GM18502 (cell line): Measurements from ENCODE around the gene UQCRHL.

ENCODE experiments used
- ATAC-seq: cut with Tn5 transposase; IDR thresholded peaks from one replicate; pipeline ENCODE4 v1.9.1; 2021; ENCODE audit warnings: mild to moderate bottlenecking; ENCODE audit not compliant: unreplicated experiment, poor library complexity

Gene UQCRHL

DNA sequence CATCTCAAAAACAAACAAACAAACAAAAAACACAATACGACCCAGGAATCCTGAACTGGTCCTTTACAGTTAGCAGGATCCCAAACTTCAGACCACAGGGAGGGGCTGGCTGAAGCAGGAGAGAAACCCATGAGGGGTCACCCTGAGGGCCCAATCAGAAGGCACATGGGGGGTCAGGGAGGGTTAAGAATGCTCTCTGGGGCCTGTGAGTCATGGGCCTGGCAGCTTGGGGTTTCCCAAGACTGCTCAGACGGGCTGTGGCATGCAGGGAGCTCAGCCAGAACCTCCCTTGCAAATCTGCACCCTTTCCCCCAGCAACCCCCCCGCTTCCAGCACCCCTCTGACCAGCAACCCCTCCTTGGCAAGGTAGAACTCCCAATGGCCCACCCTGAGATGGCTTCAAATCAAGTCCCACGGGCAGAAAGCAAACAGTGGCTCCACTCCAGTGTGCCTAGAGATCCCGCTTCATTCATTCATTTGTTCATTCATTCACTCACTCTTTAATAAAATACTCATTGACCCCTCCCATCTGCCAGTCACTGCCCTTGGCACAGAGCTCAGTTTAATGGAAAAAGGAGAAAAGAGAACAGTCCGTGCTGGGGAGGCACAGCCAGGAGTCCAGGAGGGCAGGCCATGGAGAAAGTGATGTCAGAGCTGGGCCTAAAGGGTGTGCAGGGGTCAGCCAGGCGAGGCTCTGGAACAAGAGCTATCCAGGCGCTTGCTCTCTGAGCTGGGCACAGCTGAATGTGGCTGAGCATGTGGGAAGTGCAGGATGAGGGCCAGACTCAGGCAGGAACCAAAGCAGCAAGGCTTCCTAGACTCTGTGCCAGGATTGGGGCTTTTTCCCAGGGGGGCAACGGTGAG is 8.2 kb downstream of the UQCRHL start:
- ATAC-seq = no peak

DNA sequence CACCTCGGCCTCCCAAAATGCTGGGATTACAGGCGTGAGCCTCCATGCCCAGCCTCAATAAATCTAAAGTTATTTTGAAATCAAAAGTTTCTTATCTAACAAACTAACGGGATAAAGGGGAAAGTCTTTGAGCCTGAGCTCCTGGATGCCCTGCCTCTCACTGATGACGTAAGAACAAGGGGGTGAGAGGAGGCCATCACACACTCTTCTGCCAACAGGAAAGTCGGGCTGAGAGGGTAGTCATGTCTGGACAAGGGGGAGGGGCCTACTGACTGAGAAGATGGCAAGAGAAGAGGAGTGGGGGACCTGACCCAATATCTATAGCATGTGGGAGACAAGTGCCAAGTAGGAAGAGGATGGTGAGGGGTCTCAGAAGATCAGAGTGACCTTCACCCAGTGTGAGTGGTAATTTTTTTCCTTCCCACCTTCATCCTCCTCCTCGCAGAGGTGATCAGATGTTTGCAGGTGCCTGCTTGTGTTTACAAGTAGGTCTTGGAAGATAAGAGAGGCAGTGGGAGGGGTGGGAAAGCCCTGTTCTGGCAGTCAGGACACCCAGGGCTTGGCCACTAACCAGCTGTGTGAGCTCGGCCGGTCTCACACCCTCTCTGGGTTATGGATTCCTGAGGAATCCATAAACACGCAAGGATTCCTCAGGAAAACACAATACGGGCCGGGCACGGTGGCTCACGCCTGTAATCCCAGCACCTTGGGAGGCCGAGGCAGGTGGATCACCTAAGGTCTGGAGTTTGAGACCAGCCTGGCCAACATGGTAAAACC is 9.6 kb downstream of the UQCRHL start:
- ATAC-seq = no peak

DNA sequence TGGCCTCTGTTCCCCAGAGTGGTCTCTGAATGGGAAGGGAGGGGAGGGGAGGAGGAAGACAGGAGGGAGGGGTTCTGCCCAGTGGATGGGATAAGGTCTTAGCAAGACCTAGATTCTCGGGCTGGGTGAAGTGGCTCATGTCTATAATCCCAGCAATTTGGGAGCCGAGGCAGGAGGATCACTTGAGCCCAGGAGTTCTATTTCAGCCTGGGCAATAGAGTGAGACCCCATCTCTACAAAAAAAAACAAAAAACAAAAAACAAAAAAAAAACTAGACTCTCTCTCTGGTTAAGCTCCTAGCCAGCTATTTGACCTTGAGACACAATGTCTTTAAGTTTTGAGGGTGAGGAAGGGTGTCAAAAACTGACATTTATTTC is 11.4 kb downstream of the UQCRHL start:
- no peak for ATAC-seq

DNA sequence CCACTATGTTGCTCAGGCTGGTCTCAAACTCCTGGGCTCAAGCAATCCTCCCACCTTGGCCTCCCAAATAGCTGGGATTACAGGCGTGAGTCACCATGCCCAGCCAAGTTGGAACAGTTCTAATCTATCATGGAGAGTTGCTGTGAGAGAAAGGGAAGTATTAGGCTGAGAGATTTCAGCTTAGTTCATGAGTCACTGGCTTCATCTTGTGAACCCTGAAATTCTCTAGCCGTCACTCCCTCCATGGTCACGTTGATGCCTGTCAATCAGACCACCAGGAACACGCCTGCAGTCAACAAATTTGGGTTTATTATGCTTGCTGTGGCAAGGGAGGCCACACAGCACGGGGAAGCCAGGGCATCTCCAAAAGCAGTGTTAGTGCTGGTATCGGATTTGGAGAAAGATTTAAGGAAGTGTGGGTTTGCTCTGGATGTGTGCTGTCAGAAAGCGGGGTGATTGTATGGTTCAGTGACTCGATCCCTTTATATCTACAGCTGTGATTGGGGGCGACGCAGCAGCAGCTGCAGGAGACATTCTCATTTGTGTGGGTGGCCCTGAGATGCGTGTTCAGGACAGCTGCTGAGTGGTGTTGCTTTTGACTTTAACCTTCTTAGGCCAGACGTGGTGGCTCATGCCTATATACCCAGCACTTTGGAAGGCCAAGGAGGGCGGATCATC is 18.7 kb downstream of the UQCRHL start:
- no peak for ATAC-seq

DNA sequence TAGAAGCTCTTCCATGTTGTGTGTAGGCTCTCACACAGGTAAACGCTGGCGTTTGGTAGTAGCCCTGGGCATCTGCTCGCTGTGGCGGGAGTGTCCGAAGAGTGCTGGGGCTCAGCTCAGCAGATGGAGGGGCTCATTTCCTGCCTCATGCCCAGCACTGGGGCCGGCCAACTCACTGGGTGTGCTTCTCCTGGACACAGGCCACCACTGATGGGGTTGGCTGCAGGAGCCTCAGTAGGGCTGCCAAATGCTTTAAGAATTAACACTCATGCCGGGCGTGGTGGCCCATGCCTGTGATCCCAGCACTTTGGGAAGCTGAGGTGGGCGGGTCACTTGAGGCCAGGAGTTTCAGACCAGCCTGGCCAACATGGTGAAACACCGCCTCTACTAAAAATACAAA is 20.9 kb downstream of the UQCRHL start:
- ATAC-seq = no peak

DNA sequence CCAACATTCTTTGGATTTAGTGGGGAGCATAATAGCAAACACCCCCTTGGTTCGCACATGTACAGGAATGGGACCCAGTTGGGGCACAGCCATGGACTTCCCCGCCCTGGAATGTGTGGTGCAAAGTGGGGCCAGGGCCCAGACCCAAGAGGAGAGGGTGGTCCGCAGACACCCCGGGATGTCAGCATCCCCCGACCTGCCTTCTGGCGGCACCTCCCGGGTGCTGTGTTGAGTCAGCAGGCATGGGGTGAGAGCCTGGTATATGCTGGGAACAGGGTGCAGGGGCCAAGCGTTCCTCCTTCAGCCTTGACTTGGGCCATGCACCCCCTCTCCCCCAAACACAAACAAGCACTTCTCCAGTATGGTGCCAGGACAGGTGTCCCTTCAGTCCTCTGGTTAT is 21.8 kb downstream of the UQCRHL start:
- no peak for ATAC-seq

DNA sequence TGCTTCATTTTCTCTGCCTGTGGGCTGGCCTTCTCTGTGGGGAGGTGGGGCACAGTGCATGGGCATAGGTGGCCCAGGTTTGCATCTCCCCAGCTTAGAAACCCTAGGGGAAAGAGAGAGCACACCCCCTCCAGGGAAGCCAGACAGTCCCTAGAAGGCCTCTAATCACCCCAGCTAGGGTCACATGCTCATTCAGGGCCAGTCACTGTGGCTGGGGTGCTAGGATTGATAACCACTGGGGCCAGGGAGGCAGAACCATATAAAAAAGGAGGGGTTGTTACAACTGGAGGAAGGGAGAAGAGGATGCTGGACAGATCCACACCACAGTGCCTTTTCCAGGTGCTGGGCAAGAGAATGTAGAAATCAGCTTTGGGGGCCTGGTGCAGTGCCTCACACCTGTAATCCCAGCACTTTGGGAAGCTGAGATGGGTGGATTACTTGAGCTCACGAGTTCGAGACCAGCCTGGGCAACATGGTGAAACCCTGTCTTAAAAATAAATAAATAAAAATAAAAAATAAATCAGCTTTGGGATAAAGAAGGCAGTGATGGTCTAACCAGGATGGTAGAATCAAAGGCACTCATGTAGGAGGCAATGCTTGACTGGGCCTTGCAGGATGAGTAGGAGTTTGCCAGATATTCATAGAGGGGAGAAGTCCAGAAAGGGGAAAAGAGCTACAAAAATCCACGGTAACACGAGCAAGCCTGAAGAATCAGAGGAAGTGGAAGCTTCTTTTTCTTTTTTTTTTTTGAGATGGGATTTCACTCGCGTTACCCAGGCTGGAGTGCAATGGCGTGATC is 29.3 kb downstream of the UQCRHL start:
- no peak for ATAC-seq

DNA sequence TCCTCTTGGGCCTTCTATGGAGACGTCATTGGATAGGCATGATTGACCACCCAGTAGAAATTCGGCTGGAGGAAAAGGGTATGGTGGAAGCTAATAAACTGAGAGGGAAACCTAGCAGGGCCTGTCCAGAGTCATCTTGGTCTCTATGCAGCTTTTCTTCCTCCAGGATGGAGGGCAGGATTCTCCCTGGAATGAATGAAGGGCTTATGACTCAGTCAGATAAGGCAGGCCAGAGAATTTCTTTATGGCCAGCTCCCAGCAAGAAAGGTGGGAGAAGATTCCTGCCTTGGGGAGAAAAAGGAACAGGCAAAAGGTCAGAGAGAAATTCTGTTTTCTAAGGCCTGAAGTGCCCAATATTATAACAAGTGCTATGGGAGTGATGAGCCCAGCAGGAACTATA is 31.7 kb downstream of the UQCRHL start:
- no peak for ATAC-seq

DNA sequence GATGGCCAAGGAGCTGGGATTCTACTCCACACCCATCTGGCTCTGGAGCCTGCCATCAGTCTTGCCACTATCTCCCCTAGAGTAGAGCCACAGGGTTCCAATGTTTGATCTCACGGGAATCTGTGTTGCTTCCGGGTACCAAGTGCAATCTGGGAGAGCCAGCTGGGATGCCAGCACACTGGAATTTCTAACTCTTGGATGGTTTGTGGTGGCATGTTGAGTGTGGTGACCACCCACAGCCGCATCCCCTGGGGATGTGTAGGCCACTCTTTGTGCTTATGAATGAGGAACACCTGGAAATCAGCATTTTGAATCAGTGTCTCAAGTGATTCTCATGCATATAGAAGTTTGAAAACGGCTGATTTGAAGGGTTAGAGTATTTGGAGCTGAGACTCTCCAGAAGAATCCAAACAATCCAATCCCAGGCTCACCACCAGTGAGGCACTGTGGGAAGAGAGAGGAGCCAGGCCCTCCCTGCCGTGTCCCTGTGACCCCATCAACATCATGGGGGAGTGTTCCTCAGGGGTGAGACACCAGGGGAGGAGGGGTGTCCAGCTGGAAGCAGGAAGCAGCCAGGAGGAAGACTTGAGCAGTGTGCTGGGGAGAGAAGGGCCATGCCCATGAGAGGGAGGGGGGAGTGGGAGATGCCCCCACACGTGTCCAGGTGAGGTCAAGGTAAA is 35.5 kb downstream of the UQCRHL start:
- no peak for ATAC-seq

DNA sequence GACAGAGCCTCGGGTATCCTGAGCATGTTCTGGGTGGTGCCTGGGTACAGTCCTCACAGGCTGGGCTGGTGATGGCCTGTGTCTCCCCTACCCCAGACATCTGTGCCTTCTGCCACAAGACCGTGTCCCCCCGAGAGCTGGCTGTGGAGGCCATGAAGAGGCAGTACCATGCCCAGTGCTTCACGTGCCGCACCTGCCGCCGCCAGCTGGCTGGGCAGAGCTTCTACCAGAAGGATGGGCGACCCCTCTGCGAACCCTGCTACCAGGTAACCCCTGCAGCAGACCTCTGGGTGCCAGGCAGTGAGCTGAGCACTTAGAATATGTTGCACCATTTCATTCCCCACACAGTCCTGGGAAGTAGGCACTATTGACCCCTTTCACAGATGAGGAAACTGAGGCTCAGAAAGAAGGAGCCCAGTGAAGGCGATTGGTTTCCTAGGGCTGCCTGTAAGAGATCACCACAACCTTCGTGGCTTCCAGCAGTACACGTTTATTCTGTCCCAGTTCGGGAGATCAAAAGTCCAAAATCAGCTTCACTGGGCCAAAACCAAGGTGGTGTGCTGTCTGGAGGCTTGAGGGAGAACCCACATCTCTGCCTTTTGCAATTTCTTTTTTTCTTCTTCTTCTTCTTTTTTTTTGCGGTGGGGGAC is 37.0 kb downstream of the UQCRHL start:
- no peak for ATAC-seq

DNA sequence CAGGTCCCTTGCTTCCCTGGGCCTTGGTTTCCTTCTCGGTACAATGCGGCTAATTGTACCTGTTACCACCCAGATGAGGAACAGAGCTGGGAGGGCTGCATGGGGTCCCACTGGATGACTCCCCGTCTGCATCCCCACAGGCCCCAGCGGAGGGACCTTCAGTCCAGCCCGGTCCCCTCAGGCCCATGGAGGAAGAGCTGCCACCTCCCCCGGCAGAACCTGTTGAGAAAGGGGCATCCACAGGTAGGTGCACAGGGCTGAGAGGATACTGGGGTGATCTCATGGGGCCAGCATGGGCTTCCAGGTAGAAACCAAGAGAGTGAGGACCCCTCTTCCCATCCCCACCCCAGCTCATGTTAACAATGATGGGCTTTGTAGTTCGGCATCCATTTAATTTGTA is 39.1 kb downstream of the UQCRHL start:
- ATAC-seq = no peak

DNA sequence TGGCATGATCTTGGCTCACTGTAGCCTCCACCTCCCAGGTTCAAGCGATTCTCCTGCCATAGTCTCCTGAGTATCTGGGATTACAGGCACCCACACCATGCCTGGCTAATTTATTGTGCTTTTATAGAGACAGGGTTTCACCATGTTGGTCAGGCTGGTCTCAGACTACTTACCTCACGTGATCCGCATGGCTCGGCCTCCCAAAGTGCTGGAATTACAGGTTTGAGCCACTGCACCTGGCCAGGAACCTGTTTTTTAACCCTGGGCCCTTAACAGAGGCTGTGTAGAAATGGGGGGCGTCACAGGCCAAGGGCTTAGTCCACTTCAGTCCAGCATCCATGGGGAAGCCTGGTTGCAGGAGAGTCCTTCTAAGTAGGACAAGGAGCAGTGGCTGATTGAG is 39.5 kb downstream of the UQCRHL start:
- ATAC-seq = no peak

DNA sequence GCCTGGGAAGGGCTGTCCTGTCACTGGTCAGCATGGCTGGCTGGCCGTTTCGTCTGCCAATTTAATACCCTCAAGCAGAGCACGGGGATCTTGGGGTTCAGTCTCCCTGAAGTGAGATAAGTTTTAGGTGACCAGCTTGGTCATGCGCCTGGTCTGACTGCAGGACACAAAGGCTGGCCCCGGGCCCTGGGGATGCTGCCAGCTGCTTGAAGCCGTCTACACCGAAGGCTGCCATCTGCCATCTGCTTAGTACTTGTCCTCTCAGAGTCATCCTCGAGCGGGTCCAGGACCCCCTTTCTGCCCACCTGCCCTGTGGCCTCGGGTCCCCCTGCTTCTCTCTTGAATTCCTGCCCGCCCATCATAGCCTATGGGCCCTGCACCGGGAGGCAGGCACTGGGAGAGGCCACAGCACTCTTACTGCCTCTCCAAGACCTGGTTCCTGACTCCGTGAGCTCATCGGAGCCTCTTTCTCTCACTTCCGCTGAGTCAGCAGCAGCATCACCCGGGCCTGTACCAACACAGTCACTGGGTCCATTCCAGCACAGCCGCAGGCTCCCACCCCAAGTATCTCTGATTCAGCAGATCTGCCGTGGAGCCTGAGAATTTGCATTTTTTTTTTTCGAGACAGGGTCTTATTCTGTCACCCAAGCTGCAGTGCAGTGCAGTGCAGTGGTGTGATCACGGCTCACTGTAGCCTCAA is 41.8 kb downstream of the UQCRHL start:
- no peak for ATAC-seq

DNA sequence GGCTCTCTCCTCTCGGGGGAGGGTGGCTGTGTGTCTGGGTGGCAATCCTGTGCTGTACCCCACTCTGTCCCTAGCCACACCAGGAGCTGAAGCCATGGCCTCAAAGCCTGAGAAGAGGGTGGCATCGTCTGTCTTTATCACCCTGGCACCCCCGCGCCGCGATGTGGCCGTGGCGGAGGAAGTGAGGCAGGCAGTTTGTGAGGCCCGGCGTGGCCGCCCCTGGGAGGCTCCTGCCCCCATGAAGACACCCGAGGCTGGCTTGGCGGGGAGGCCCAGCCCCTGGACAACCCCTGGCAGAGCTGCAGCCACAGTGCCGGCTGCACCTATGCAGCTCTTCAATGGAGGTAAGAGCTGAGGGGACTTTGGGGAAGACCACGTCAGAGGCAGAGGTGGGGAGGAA is 42.6 kb downstream of the UQCRHL start:
- ATAC-seq = no peak

DNA sequence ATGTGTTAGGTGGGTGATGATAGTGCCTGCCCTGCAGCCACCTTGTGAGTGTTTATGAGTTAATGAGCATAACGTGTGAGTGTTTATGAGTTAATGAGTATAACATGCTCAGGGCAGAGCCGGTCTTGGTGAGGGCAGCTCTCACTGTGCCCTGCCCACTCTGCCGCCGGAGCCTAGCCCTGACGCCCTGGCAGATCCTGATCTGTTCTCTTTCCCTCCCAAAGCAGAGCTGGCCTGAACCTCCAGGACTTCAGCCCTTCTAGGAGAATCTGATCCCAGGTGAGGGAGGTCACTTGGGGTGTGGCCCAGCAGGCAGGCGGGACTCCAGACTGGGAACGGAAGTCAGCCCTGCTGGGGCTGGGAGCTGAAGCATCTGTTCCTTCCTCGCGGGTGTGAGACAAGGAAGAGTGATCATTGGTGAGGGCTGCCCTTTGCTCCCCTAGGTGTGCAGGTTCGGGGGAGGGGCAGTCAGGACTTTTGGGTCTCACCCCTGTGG is 43.1 kb downstream of the UQCRHL start:
- ATAC-seq = no peak

DNA sequence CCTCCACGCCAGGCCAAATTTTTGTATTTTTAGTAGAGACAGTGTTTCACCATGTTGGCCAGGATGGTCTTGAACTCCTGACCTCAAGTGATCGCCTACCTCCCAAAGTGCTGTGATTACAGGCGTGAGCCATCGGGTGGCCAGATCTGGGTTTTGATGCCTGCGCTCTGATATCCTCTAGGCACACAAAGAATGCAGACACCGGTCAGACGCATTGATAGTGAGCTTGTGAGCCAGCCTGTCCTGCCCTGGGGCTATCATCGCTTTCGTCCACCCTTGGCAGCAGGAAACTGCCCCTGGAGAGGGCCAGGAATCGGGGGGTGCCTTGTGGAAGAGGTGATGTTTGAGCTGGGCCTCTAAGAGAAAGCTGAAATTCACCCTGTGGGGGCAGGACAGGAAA is 44.9 kb downstream of the UQCRHL start:
- no peak for ATAC-seq

DNA sequence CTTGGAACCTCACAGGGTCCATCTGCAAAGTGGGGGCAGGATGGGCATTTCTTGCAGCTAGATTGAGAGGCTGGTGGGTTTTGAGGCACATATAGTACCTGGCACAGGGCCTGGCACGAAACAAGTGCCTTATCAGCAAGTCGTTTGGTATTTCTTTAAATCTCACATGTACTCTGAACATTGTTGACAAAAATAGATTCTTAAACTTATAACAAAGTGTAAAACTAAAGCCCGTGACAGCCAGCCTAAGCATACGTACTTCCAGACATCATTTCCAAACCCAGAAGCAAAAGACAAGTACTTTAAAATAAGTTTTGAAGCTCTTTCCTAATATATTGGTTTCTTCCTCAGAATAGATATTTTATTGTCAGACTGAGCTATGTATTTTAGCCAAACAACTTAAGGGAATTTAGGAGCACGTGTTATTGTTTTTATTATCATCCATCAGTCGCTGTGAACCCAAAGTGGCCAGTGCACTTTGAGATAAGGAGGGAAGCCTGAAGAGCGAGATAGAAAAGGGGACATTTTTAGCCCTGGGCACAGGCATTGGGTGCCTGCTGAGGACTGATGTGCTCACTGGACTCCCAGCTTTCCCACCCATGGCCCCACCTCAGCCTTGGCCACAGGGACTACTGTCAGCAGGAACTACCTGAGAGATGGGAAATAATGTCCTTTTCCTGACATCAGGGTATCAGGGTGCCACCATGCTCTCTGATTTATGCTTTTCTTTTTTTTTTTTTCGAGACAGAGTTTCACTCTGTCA is 45.9 kb downstream of the UQCRHL start:
- ATAC-seq = no peak
